Measurements from ENCODE around the gene SELENOH.

The SELENOH gene

GRCh38 chr11:57729479-57729878 lies 11.8 kb upstream of the SELENOH start:
- Mint-ChIP-seq H3K9me3 (no peaks in the 10 kb centered on the region), H3K4me1 (peaks cover 25% of the 10 kb centered on the region), H3K27ac (no peak overlapping the region), H3K27me3 (no peaks in the 10 kb centered on the region), H3K4me3 (no peak overlapping the region), H3K36me3 (no peaks in the 10 kb centered on the region)

GRCh38 chr11:57732661-57733060 lies 8.6 kb upstream of the SELENOH start:
- no peaks in the 10 kb centered on the region for H3K9me3 Mint-ChIP-seq
- no peaks in the 10 kb centered on the region for H3K27me3 Mint-ChIP-seq
- H3K36me3 Mint-ChIP-seq = no peaks in the 10 kb centered on the region
- H3K4me3 Mint-ChIP-seq = no peak overlapping the region
- H3K4me1 Mint-ChIP-seq = peaks cover 26% of the 10 kb centered on the region
- no peak overlapping the region for H3K27ac Mint-ChIP-seq

DNA sequence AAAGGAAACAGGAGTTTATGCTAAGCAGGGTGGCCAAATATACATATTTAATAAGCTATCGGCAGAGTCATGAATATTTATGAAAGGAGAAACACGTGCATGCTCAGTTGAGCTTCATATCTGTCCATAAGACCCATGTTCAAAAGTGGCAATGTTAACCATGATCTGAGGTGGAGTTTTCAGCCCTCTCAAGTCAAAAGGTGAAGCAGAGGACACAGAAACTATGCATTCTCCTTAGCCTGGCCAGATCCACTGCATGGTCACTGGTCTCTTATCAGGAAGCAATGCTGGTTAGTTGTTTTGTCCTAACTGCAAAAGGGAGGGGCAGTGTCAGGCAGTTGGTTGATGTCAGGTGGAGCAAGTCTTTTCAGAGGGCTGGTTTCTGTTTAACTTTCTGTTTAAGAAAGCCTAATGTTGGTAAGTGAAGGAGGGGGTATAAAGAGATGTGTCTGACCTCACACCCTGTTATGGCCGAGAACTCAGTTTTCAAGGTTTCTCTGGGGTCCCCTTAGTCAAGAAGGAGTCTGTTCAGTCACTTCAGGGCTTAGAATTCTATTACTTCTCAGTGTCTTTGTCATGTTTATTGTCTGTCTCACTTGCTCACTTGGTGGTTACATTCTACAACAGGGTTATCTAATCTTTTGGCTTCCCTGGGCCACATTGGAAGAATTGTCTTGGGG lies 5.5 kb upstream of the SELENOH start:
- Mint-ChIP-seq H3K36me3 (peaks cover 7% of the 10 kb centered on the region), H3K27ac (peak overlapping the region; percentile 74), H3K4me1 (peaks cover 14% of the 10 kb centered on the region), H3K27me3 (no peaks in the 10 kb centered on the region), H3K9me3 (no peaks in the 10 kb centered on the region), H3K4me3 (no peak overlapping the region)

GRCh38 chr11:57742087-57742452 lies 779 bp downstream of the SELENOH start:
- Mint-ChIP-seq H3K27ac (peak overlapping the region; percentile 97), H3K4me1 (peaks cover 44% of the 10 kb centered on the region)

GRCh38 chr11:57744357-57744756 lies 3.1 kb downstream of the SELENOH start:
- H3K4me3 Mint-ChIP-seq = peak overlapping the region; percentile 74
- peaks cover 57% of the 10 kb centered on the region for H3K4me1 Mint-ChIP-seq
- H3K36me3 Mint-ChIP-seq = peaks cover 24% of the 10 kb centered on the region
- no peaks in the 10 kb centered on the region for H3K27me3 Mint-ChIP-seq
- no peaks in the 10 kb centered on the region for H3K9me3 Mint-ChIP-seq
- H3K27ac Mint-ChIP-seq = peak overlapping the region; percentile 84

More at GRCh38 chr11:57742087-57742452, 779 bp downstream of the SELENOH start:
- Mint-ChIP-seq H3K4me3 (peak overlapping the region; percentile 98), H3K36me3 (peaks cover 25% of the 10 kb centered on the region), H3K27me3 (no peaks in the 10 kb centered on the region), H3K9me3 (no peaks in the 10 kb centered on the region)

DNA sequence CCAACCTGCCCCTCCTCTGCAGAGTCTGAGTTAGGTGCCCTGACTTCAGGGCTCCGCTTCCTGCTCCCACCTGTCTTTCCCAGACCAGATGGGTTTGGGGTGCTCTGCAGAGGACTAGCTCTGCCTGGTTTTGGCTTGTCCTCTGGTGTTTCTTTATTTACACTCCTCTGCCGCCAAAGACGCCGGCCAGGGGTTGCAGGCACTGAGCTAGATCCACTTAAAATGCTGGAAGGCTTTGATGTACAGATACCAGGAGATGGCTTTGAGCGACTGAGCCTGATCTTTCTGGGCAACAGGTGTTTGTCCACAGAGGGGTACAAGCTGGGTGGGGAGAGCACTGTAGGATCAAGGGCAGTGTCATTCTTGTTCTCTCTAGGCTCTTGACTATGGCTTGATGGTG lies 3.9 kb downstream of the SELENOH start:
- H3K27me3 Mint-ChIP-seq = no peaks in the 10 kb centered on the region
- no peaks in the 10 kb centered on the region for H3K9me3 Mint-ChIP-seq
- H3K4me1 Mint-ChIP-seq = peaks cover 57% of the 10 kb centered on the region
- H3K36me3 Mint-ChIP-seq = peaks cover 22% of the 10 kb centered on the region
- H3K4me3 Mint-ChIP-seq = no peak overlapping the region
- H3K27ac Mint-ChIP-seq = peak overlapping the region; percentile 90

DNA sequence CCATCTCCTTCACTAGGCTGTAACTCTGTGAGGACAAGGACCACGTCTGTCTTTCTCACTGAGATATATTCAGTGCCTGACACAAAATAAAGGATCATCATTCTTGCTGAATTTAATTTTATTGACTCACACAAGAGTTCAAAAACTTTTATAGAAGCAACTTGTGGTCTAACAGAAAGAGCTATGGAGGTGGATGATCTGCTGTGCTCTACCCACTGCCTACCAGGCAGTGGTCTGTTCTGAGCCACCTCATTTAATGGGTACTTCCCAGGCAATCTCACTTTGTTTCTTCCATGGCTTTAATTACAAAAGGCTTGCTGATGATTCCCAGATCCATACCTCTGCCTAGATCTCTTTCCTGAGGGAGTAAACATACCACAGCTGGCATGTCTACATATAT lies 5.6 kb downstream of the SELENOH start:
- Mint-ChIP-seq H3K4me3 (peak overlapping the region; percentile 24), H3K36me3 (peaks cover 19% of the 10 kb centered on the region), H3K4me1 (peaks cover 66% of the 10 kb centered on the region), H3K27ac (peak overlapping the region; percentile 89), H3K27me3 (no peaks in the 10 kb centered on the region), H3K9me3 (no peaks in the 10 kb centered on the region)

DNA sequence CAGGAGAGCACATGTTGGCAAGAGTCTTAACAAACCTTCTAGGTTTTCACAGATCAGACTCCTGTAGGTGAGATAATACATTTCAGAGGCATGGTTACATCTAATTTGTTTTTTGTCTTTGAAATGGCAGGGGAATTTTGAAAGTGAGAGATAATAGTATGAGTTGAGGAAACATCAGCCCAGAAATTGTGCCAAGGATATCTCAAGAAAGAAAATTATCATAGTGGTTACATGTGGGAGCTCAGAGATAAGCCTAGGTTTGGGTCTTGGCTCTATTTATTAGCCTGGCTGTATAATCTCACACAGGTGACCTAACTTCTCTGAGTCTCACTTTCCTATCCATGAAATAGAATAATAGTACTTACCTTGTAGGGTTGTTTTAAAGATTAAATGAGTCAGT lies 9.9 kb downstream of the SELENOH start:
- H3K4me1 Mint-ChIP-seq = peaks cover 34% of the 10 kb centered on the region
- no peaks in the 10 kb centered on the region for H3K9me3 Mint-ChIP-seq
- H3K27me3 Mint-ChIP-seq = no peaks in the 10 kb centered on the region
- no peak overlapping the region for H3K27ac Mint-ChIP-seq
- H3K36me3 Mint-ChIP-seq = peaks cover 5% of the 10 kb centered on the region
- no peak overlapping the region for H3K4me3 Mint-ChIP-seq

DNA sequence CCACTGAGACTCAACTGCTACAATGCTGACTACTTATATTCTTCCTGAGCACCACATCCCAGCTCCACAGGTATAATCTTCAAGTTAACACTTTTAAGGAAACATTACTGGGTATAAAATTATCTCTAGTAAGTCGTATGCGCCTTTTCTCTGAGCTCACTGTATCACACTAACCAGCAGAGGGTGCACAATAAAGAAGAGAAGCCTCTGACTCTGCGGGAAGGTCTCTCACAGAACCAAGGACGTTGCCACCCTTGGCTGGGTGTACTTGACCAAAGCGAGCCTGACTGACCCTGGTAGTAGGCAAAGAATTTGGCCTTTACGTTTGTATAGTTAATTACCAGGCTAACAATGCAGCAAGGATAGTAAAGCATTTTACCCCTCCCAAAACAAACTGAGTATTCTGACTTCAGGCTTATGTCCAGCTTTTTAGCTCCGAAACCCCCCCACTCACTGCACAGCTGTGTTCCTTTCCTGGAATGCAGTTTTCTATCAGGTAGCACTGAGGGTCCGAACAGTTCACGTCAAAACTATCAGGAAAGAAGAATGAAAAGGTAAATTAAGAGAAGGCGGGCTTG lies 10.5 kb downstream of the SELENOH start, which contains the start of gene BTBD18:
TSS of gene BTBD18 (minus strand) at position 144 of the 578 bp plus-strand sequence. CDS start 631 bp downstream, outside the sequence.
- no peaks in the 10 kb centered on the region for H3K27me3 Mint-ChIP-seq
- H3K9me3 Mint-ChIP-seq = no peaks in the 10 kb centered on the region
- H3K4me1 Mint-ChIP-seq = peaks cover 28% of the 10 kb centered on the region
- H3K4me3 Mint-ChIP-seq = no peak within 1 kb of the TSS
- H3K27ac Mint-ChIP-seq = peak within 1 kb of the TSS; percentile 72
- peaks cover 5% of the 10 kb centered on the region for H3K36me3 Mint-ChIP-seq

- Mint-ChIP-seq H3K9me3 (no peaks in the 10 kb centered on the region), H3K36me3 (peaks cover 1% of the 10 kb centered on the region), H3K27me3 (no peaks in the 10 kb centered on the region), H3K4me1 (peaks cover 21% of the 10 kb centered on the region), H3K4me3 (no peak overlapping the region), H3K27ac (no peak overlapping the region)
Observed at GRCh38 chr11:57752954-57753353, 11.7 kb downstream of the SELENOH start.

DNA sequence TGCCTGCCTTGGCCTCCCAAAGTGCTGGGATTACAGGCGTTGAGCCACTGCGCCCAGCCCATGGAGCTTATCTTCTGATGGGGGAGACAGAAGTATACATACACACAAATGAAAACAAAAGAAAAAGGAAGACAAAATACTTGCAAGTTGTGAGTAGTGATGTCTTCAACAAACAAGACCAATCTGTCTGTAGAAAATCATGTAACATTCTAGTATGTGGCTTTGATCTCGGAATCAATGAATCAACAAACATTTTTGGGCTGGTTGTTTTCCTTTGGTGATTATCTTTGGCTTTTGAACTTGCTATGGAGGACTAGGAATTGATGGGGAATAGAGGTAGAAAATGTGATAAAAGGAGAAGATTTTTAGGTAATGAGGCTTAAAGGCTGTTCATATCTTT lies 16.9 kb downstream of the SELENOH start:
- Mint-ChIP-seq H3K4me1 (peaks cover 12% of the 10 kb centered on the region), H3K27me3 (no peaks in the 10 kb centered on the region), H3K9me3 (no peaks in the 10 kb centered on the region), H3K36me3 (peaks cover 2% of the 10 kb centered on the region), H3K4me3 (no peak overlapping the region), H3K27ac (peak overlapping the region; percentile 21)

DNA sequence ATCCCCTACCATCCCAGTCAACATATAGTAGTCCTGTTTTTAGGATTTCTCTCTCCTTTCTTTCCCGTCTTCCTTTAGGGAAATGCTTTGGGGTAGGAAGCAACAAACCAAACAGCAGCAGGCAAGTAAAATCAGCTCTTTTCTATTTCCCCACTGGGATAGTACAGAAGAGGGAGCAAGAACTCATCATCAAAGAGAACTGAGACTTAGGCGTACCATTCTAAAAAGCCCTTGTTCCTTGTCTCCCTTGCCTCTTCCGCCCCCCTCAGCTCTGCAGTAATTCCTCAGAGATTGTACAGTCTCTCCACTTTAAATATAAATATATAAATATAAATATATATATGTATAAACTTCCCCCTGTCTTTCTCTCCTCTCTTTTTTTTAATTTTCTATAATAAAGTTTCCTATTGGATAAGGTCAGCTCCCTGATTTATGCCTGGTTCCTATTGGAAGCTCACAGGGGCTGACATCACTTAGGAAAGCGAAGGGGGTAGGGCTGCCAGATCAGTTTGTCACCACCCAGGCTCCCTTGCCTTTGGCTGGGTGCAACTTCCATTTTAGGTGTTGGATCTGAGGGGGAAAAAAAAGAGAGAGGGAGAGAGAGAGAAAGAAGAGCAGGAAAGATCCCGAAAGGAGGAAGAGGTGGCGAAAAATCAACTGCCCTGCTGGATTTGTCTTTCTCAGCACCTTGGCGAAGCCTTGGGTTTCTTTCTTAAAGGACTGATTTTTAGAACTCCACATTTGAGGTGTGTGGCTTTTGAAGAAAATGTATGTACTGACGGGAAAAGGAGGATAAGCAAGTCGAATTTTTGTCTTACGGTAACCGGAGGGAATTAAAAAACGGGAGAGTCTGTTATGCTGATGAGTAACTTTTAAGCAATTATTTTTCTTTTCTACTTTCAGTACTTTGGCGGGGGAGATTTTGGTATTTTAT lies 20.3 kb downstream of the SELENOH start, which contains the start of gene CTNND1:
TSS of gene CTNND1 (plus strand) at position 502 of the 934 bp plus-strand sequence. CDS start 29,677 bp downstream, outside the sequence.
- Mint-ChIP-seq H3K36me3 (peaks cover 4% of the 10 kb centered on the region), H3K27ac (peak within 1 kb of the TSS; percentile 30), H3K4me3 (peak within 1 kb of the TSS; percentile 67), H3K4me1 (peaks cover 26% of the 10 kb centered on the region), H3K27me3 (no peaks in the 10 kb centered on the region), H3K9me3 (no peaks in the 10 kb centered on the region)

- H3K27me3 Mint-ChIP-seq = no peaks in the 10 kb centered on the region
- no peak overlapping the region for H3K4me3 Mint-ChIP-seq
- peaks cover 4% of the 10 kb centered on the region for H3K36me3 Mint-ChIP-seq
- no peak overlapping the region for H3K27ac Mint-ChIP-seq
- no peaks in the 10 kb centered on the region for H3K9me3 Mint-ChIP-seq
- peaks cover 26% of the 10 kb centered on the region for H3K4me1 Mint-ChIP-seq
Observed at GRCh38 chr11:57762235-57762861, 21.1 kb downstream of the SELENOH start.

DNA sequence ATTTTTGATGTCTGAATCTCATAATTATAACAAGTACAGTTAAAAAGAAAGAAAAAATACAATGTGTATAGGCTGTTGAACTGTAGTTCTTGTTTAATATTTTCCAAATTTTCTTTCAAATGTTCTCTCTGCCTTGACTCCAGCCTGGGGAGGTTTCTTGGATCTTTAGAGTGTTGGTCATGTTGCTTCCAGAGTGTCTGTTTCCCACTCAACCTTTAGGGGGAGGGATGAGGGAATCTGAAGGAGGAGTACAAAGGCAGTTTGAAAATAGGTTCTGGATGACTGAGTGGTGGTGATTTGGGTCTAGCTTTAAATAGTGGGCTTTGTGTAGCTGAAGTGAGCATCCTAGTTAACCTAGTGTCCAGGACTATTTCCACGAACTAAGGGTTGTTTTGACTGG lies 22.3 kb downstream of the SELENOH start:
- Mint-ChIP-seq H3K4me3 (no peak overlapping the region), H3K36me3 (peaks cover 6% of the 10 kb centered on the region), H3K9me3 (no peaks in the 10 kb centered on the region), H3K4me1 (peaks cover 26% of the 10 kb centered on the region), H3K27me3 (no peaks in the 10 kb centered on the region), H3K27ac (no peak overlapping the region)

DNA sequence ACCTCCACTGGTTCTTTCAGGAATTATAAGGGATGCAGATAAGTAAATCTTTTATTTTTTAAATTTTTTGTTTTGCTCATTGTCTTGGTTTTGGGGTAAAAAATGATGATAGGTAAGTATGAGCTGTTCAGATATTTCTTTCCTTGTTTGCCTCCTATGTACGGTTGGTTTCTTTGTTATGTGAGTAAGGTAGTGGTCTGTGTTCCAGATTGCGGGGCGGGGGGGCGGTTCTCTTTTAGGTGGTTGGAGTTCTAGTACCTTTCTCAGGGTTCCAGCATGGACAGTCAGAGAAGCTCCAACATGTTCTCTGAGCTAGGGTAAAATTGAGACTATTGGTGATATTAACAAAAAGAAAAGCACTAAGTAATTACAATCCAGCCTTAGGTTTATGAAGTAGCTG lies 22.7 kb downstream of the SELENOH start:
- H3K36me3 Mint-ChIP-seq = peaks cover 6% of the 10 kb centered on the region
- H3K27ac Mint-ChIP-seq = no peak overlapping the region
- no peak overlapping the region for H3K4me3 Mint-ChIP-seq

More for the DNA sequence above, 22.7 kb downstream of the SELENOH start:
- Mint-ChIP-seq H3K27me3 (no peaks in the 10 kb centered on the region), H3K9me3 (no peaks in the 10 kb centered on the region), H3K4me1 (peaks cover 26% of the 10 kb centered on the region)
